Gastroesophageal sphincter (tissue), 3 donors: ENCODE measurements around the gene SLC22A2.

Experiments
- POLR2A ChIP-seq, 2 donors: fragments of 450-650 bp; IDR thresholded peaks; one replicate each; pipeline ENCODE4 v1.6.1; 2017; ENCODE audit warnings: antibody characterized with exemption in 2 of 2, mild to moderate bottlenecking in 2 of 2, moderate library complexity in 1 of 2
- TF ChIP-seq, protein P1 (sequence below), 4 experiments: fragments of 200-600 bp in 2 of 4; fragments of 450-650 bp in 2 of 4; sonication (generic) in 1 of 4; IDR thresholded peaks; one replicate each; pipeline ENCODE4 v1.5.1; 2017 to 2019; ENCODE audit warnings: antibody characterized with exemption in 4 of 4, mild to moderate bottlenecking in 2 of 4, moderate library complexity in 2 of 4

DNA sequence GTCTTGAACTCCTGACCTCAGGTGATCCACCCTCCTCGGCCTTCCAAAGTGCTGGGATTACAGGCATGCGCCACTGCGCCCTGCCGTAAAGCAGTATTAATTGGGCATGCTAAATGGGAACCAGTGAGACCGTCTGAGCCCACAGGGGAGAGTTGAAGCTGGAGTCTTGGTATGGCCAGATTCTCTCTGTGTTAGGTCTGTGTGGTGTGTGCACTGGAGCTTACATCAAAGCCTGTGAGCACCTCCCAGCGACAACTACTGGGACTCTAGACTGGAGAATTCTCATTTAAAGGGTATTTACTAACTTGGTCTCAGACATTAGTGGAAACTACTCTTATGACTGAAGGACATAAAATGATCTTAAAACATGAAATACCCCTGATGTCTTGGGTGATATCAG, 8.5 kb upstream of the SLC22A2 start:
- TF ChIP-seq POLR2A (IDR thresholded peaks at IDR 0.05): no peak
- TF ChIP-seq, protein P1, sequence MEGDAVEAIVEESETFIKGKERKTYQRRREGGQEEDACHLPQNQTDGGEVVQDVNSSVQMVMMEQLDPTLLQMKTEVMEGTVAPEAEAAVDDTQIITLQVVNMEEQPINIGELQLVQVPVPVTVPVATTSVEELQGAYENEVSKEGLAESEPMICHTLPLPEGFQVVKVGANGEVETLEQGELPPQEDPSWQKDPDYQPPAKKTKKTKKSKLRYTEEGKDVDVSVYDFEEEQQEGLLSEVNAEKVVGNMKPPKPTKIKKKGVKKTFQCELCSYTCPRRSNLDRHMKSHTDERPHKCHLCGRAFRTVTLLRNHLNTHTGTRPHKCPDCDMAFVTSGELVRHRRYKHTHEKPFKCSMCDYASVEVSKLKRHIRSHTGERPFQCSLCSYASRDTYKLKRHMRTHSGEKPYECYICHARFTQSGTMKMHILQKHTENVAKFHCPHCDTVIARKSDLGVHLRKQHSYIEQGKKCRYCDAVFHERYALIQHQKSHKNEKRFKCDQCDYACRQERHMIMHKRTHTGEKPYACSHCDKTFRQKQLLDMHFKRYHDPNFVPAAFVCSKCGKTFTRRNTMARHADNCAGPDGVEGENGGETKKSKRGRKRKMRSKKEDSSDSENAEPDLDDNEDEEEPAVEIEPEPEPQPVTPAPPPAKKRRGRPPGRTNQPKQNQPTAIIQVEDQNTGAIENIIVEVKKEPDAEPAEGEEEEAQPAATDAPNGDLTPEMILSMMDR (IDR thresholded peaks at IDR 0.05): no peak
